Smooth muscle cell (in vitro differentiated cells): ENCODE results near the gene ACAP3. TPM values are rescaled to one million over a fixed set of nuclear protein-coding genes. Genes with fewer than 3 reads are reported as not detected.
A peak's percentile ranks its signal among the peaks of the same experiment; 100 is the strongest.

Experiments used
- DNase-seq: peaks from one replicate; lab custom pipeline; 2025; ENCODE audit not compliant: unreplicated experiment; lab: John Stamatoyannopoulos, UW
- H2AFZ ChIP-seq: fragments of 200-600 bp; sonication (generic); 2 replicates; pipeline ENCODE4 v1.6.0; 2016; ENCODE audit warnings: antibody characterized with exemption, low read depth, mild to moderate bottlenecking
- H3F3A ChIP-seq: fragments of 200-600 bp; sonication (generic); 2 replicates; pipeline ENCODE4 v1.6.0; 2017; ENCODE audit warnings: antibody characterized with exemption, low read depth
- H3K27ac ChIP-seq: fragments of 200-600 bp; sonication (generic); 2 replicates; pipeline ENCODE4 v1.5.1; 2016; ENCODE audit warnings: low read depth, mild to moderate bottlenecking
- H3K27me3 ChIP-seq: fragments of 200-600 bp; sonication (generic); 2 replicates; pipeline ENCODE4 v1.6.1; 2016; ENCODE audit warnings: low read depth, mild to moderate bottlenecking
- H3K36me3 ChIP-seq: fragments of 200-600 bp; sonication (generic); 2 replicates; pipeline ENCODE4 v1.5.1; 2016; ENCODE audit warnings: low read depth
- H3K4me1 ChIP-seq: fragments of 200-600 bp; sonication (generic); 2 replicates; pipeline ENCODE4 v1.5.1; 2016; ENCODE audit warnings: low read depth
- H3K4me2 ChIP-seq: fragments of 200-600 bp; sonication (generic); 2 replicates; pipeline ENCODE4 v1.6.0; 2016; ENCODE audit warnings: mild to moderate bottlenecking
- H3K4me3 ChIP-seq: fragments of 200-600 bp; sonication (generic); 2 replicates; pipeline ENCODE4 v1.5.1; 2016; ENCODE audit warnings: mild to moderate bottlenecking
- H3K79me2 ChIP-seq: fragments of 200-600 bp; sonication (generic); 2 replicates; pipeline ENCODE4 v1.6.0; 2016; ENCODE audit warnings: low read depth, mild to moderate bottlenecking
- H3K9ac ChIP-seq: fragments of 200-600 bp; sonication (generic); 2 replicates; pipeline ENCODE4 v1.6.0; 2016; ENCODE audit warnings: low read depth
- H3K9me3 ChIP-seq: fragments of 200-600 bp; sonication (generic); replicated peaks from 2 replicates; pipeline ENCODE4 v1.5.1; 2016; ENCODE audit warnings: low read depth
- H4K20me1 ChIP-seq: fragments of 200-600 bp; sonication (generic); 2 replicates; pipeline ENCODE4 v1.6.0; 2016; ENCODE audit warnings: low read depth
- WGBS: methylation state at CpG from one replicate; pipeline ENCODE4 v1.1.7; 2016; ENCODE audit warnings: low lambda C conversion rate; 5-methylcytosine and 5-hydroxymethylcytosine counted together
- polyA plus RNA-seq: library from polyadenylated mRNA; unstranded; fragments of >200 nt; fragmentation: Nextera tagmentation; extraction: Ambion mirVana; gene quantifications from 2 replicates; pipeline ENCODE4 v1.2.1, GENCODE V29; 2016
- total RNA-seq: library from RNA; depleted of rRNA; stranded (reverse); fragments of >200 nt; gene quantifications from 2 replicates; pipeline ENCODE4 v1.2.3, GENCODE V29; 2014
- TF ChIP-seq, protein P1 (sequence below): fragments of 200-600 bp; sonication (generic); IDR thresholded peaks from 2 replicates; pipeline ENCODE4 v1.5.1; 2017; ENCODE audit warnings: borderline replicate concordance, mild to moderate bottlenecking, antibody characterized with exemption; ENCODE audit not compliant: insufficient read depth, poor library complexity, severe bottlenecking

Gene ACAP3
- total and polyA plus RNA-seq, 2 experiments from 2014 or later: 29.9 to 63.9 TPM

DNA sequence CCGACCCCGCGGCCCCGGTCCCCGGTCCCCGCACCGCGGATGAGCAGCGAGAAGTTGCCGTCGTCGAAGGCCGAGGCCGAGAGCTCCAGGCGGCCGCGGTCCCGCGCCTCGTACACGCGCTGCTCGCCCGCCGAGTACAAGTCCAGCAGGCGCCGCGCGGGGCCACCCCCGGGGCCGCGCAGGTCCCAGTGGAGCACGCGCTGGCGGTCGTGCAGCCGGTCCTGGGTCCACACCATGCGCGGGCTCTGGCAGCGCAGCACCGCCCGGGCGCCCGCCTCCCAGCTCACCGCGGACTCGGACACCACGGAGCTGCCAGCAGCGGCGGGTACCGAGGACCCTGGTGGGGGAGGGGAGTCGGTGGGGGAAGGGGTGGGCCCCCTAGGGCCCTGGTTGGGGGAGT, 47.7 kb upstream of the ACAP3 start:
- H3K9me3 ChIP-seq: no peaks in the 10 kb centered on the region
- TF ChIP-seq, protein P1, sequence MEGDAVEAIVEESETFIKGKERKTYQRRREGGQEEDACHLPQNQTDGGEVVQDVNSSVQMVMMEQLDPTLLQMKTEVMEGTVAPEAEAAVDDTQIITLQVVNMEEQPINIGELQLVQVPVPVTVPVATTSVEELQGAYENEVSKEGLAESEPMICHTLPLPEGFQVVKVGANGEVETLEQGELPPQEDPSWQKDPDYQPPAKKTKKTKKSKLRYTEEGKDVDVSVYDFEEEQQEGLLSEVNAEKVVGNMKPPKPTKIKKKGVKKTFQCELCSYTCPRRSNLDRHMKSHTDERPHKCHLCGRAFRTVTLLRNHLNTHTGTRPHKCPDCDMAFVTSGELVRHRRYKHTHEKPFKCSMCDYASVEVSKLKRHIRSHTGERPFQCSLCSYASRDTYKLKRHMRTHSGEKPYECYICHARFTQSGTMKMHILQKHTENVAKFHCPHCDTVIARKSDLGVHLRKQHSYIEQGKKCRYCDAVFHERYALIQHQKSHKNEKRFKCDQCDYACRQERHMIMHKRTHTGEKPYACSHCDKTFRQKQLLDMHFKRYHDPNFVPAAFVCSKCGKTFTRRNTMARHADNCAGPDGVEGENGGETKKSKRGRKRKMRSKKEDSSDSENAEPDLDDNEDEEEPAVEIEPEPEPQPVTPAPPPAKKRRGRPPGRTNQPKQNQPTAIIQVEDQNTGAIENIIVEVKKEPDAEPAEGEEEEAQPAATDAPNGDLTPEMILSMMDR: no peak
- H4K20me1 ChIP-seq: peaks cover 63% of the 10 kb centered on the region
- H3K4me2 ChIP-seq: peak overlapping the region; percentile 92
- no peaks in the 10 kb centered on the region for H3K36me3 ChIP-seq
- DNase-seq: no peak
- peak overlapping the region; percentile 64 for H3K4me3 ChIP-seq
- H3F3A ChIP-seq: peaks cover 27% of the 10 kb centered on the region
- WGBS: 20% methylated on average over 12 of the region's 52 CpGs
- H2AFZ ChIP-seq: no peak overlapping the region
- H3K9ac ChIP-seq: no peak overlapping the region
- H3K4me1 ChIP-seq: peaks cover 38% of the 10 kb centered on the region
- H3K79me2 ChIP-seq: peaks cover 51% of the 10 kb centered on the region
- no peak overlapping the region for H3K27ac ChIP-seq
- H3K27me3 ChIP-seq: no peaks in the 10 kb centered on the region

- Histone ChIP-seq H3K79me2 (peaks cover 51% of the 10 kb centered on the region), H2AFZ (no peak overlapping the region), H3K27ac (no peak overlapping the region), H3K9me3 (no peaks in the 10 kb centered on the region), H3K4me2 (peak overlapping the region; percentile 92), H3K27me3 (no peaks in the 10 kb centered on the region), H3K9ac (no peak overlapping the region), H3F3A (peaks cover 24% of the 10 kb centered on the region), H3K4me3 (no peak overlapping the region), H4K20me1 (peaks cover 63% of the 10 kb centered on the region), H3K36me3 (no peaks in the 10 kb centered on the region), H3K4me1 (peaks cover 31% of the 10 kb centered on the region)
- DNase-seq: no peak
- TF ChIP-seq, protein P1: no peak
- WGBS: 67% methylated on average over 76 of the region's 116 CpGs
Observed at GRCh38 chr1:1354271-1355247, 46.8 kb upstream of the ACAP3 start.

DNA sequence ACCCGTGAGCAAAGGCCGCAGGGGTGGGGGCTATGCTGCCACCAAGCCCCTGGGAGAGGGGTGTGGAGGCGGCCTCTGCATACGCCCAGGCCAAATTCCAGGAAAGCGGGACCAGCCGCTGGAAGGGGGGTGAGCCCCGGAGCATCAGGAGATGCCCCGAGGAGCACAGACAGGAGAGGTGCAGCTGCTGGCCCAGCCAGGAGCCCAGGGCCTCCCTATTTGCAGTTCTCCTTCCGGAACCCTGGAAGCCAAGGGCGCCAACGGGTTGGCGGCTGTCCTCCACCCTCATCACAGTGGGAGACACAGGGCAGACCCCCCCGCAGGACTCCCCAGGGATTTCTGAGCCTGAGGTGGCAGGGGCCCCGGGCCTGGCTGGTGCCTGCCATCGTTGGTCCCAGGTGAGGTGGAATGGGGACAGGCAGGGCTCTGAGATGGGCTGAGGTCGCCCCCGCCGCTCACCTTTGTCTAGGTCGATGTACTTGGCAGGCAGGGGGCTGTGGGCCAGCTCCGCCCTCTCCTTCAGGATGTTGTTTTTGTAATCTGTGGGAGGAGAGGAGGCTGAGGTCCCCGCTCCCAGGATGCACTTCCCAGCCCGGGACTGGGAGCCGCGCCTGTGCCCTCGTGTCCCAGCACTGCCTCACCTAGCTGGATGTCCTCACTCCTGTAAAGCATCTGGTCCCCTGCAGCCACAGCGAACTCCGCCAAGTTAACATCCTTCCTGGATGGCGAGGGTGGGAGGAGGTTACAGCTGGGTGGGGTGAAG, 45.8 kb upstream of the ACAP3 start:
- TF ChIP-seq, protein P1: no peak
- WGBS: 81% methylated on average over 20 of the region's 28 CpGs
- H3K27ac ChIP-seq: peak overlapping the region; percentile 2
- no peak overlapping the region for H3K4me3 ChIP-seq
- H4K20me1 ChIP-seq: peaks cover 63% of the 10 kb centered on the region
- no peak overlapping the region for H3K4me2 ChIP-seq
- H3K9ac ChIP-seq: no peak overlapping the region
- peaks cover 53% of the 10 kb centered on the region for H3K79me2 ChIP-seq
- no peaks in the 10 kb centered on the region for H3K36me3 ChIP-seq
- no peak for DNase-seq
- H3K4me1 ChIP-seq: peaks cover 26% of the 10 kb centered on the region
- H3K27me3 ChIP-seq: no peaks in the 10 kb centered on the region
- H3K9me3 ChIP-seq: no peaks in the 10 kb centered on the region
- no peak overlapping the region for H2AFZ ChIP-seq
- peaks cover 21% of the 10 kb centered on the region for H3F3A ChIP-seq
